ENCODE data around the gene GIT1. TPM values are rescaled to one million over a fixed set of nuclear protein-coding genes. Genes with fewer than 3 reads are reported as not detected.

The GIT1 gene
- total RNA-seq, 1 donor from 2014 or later = 37.1 TPM

GRCh38 chr17:29593591-29594518, 4.4 kb upstream of the GIT1 start:
- DNase-seq (ENCODE audit: low spot score) = no peak

GRCh38 chr17:29592850-29593551, 3.6 kb upstream of the GIT1 start, which contains the start of gene ANKRD13B:
ANKRD13B (plus strand) TSS chr17:29593132; CDS start chr17:29593622, 490 bp downstream.
- DNase-seq (ENCODE audit: low spot score) = no peak

GRCh38 chr17:29591737-29592608, 2.5 kb upstream of the GIT1 start:
- DNase-seq (ENCODE audit: low spot score) = peak; percentile 91

DNA sequence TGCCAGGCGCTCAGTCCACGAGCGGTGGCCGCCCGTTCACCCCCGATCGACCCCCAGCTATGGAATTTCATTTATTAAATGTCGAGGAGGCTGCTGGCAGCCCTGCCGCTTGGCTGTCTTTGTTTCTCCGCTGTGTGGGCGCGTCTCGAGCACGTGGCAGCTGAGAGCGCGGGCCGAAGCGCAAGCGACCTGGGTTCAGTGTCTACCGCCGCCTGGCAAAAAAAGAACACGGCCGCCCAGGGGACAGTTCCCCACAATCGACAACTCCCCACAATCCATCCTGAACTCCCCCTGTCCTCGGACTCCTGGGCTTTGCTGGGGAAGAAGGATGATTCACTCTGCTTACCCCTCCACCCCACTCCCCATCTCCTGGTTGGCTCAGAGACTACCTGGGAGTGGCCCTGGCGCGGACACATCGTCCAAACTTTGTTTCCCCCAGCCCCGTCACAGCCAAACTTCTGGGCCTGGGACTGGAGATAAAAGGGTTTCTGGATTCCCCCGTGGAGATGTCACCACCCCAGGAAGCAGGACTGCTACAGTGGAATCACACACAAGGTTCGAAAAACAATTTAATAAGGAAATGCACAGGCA, 1.8 kb upstream of the GIT1 start:
- no peak for DNase-seq (ENCODE audit: low spot score)

DNA sequence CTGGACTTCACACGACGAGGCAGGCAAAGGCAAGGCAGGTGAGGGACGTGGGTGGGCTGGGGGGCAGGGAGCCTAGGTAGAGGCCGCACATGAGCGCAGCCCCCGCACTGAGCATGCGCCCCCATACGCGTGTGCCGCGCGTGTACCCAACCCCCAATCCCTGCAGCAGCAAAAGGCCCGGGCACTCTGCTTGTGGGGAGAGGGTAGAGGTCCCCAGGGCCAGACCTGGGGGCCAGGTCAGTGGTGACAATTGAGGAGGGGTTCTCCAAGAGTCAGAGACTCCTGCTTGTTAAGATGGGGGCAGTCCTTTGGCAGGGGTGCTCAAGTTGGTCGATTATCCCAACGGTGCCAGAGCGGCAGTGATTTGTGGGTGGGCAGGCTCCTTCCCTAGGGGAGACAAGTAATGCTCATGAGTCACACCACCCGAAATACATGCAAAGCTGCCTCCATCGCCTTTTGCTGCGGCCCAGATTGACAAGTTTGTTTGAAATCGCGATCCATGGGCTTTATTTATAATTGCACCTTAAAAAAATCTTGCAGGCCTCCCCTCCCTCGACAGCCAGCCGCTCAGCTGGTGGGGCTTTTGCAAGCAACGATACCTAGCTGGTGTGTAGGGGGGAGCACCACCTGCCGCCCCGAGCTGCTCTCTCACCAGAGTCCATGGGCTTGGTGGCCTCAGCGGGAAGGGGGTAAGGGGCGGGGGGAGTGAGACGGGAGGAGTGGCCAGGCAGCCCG, 1.1 kb upstream of the GIT1 start:
- DNase-seq (ENCODE audit: low spot score) = no peak

DNA sequence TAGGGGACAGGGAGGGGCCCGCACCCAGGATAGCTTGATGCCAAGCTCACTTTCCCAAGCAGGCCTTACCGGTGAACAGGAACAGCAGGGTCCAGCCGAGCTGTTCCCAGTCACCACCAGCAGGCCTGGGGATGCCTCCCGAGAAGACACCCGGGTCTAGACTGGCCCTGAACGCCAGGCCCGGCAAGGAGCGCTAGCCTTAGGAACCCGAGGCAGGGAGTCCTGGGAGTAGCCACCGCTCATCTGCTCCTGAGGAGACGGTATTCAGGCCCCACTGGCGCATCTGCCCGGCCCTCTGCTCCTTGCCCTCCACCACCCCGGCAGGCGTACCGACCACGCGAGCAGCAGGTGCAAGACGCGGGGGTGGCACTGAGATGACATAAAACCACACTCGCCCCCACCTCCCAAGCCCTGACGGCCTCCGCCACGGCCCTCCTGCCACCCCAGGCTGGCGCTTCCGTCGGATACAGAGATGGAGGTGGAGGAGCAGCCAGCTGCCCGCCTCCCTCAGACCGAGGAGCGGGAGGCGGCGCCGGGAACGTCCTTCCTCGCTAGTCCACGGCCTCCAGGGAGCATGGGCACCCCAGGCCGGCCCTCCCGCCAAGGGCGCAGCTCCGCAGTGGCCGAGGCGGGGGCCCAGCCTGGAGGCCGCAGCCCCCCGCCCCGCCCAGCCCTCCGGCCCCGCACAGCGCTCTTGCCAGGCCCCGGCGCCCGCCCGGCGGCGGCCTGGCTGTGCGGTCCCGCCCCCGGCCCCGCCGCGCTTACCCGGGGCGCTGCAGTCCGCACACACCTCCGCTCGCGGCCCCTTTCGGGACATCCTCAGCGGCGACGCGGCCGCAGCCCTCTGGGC, 661 bp downstream of the GIT1 start:
- DNase-seq (ENCODE audit: low spot score) = no peak

- no peak for DNase-seq (ENCODE audit: low spot score)
Observed at GRCh38 chr17:29588017-29588561, 1.4 kb downstream of the GIT1 start.

- no peak for DNase-seq (ENCODE audit: low spot score)
Observed at GRCh38 chr17:29587591-29587990, 1.9 kb downstream of the GIT1 start.

DNA sequence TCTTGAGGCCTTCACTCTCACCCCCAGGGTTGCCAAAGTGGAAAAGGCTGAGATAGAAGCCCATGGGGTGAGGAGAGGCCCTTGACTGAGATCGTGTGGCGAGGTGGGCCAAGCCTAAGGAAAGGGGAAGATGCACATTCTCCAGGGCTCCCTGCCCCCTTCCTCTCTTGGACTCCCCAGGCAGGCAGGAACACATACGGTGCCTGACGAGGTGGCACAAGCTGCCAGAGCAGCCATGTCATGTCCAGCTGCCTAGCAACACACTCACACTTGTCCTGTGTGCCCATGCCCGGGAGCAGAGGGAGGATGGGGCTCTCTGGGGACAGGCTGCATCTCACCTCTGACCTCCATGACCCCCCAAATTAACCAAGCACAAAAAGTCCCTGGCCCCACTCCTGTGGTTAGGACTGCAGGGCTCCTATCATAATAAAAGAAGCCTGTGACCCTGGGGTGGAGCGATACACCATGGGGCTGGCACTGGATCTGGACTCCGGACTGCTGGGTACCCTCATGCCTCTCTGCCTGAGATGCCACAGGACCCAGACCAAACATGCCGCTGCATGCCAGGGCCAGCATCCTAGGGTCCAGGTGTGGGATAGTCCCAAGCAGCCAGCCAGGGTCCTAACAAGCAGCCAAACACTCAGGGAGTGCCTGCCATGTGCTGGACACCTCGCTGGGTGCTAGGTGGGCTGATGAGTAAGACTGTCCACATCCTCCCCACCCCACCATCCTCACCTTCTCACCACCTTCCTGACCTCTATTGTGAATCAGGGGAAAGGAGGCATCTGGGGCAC, 2.6 kb downstream of the GIT1 start:
- DNase-seq (ENCODE audit: low spot score) = no peak

DNA sequence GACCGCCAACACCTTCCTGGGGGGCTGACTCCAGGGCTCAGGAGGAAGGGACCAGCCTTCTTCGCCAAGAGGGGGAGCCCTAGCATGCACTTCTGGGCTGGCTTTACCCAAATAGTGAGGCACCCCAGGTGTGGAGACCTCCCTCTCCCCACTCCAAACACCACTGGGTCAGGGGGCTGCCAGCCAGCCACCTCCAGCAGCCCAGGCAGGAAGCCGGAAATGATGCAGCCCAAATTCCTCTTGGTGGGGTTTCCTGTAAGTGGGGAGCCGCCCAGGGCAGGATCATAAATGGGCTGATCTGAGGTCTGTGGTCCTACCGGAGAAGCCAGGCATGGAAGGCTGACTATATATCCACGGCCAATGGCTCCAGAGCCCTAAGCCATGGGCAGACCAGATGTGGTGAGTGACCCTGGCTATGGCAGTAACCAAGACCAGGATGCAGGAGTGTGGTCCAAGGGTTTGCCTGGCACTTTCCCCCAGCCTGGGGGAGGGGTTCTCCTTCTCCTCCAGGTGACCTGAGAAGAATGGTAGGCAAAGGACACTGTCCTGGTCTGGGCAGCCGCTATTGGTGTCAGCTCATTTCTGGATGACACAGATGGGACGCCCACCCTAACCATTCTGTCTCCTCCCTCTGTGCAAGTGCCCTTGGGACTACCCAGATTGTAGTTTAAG, 4.2 kb downstream of the GIT1 start:
- DNase-seq (ENCODE audit: low spot score) = no peak

DNA sequence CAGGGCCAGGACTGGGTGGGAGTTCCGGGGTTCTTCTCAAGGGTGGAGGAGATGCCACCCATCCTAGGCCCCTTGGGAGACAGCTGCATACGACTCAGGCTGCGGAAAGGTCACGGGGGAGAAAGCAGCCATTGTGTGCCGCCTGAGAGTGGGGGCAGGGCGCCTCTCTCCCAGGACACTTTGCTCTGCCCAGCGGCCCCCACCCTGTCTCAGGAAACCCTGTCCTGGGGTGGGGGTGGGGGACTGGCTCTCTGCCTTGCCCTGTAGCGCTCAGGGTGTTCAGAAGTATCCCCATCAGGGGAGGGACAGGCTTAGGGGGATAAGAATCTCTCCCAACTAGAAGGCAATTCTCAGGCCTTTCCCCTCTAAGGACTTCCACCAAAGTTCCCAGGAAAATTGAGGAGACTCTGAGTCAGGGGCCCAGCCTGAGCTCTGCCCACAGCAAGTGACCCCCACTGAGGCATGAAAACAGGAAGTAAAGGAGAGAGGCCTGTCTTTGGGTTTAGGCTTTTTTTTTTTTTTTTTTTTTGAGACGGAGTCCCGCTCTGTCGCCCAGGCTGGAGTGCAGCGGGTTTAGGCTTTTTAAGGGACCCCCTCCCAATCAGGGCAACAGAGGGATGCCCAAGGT, 4.9 kb downstream of the GIT1 start:
- DNase-seq (ENCODE audit: low spot score) = no peak

DNA sequence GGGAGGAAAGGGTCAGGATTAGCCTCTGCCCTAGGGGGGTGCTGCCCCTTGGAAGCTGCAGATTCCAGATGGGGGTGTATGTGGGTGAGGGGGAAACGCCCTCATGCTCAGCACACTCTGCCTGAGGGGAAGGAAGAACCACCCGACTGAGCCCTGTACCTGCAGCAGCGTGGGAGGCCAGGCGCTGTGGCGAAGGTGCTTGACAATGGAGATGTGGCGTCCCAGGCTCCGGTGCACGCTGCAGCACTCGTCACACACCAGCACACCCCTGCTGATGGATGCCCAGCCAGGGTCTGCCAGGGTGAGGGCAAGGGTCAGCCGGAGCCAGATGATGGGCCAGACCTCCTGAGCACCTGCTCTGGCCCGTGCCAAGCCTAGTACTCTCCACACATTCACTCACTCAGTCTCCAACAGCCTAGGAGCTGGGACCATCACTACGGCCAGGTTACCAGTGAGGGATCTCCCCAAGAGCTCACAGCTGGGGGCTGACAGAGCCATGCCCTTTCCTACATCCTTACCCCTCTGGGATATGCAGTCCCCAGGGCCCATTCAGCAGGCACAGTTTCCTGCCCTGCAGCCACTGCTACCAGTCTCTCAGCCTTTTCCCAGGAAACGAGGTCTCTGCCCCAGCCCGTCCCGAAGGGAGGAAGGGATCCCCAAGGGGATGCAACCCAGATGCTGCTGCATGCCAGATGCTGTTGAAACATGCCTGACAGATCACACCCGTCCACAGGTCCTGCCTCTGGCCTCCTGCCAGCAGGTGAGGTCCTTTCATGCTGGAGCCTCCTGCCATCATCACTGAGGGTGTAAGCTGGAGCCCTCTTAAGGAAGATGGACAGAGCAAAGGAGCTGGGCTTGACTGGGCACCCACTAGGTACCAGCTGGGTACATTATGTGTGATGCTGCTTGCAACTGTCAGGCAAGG, 5.9 kb downstream of the GIT1 start:
- DNase-seq (ENCODE audit: low spot score) = no peak

DNA sequence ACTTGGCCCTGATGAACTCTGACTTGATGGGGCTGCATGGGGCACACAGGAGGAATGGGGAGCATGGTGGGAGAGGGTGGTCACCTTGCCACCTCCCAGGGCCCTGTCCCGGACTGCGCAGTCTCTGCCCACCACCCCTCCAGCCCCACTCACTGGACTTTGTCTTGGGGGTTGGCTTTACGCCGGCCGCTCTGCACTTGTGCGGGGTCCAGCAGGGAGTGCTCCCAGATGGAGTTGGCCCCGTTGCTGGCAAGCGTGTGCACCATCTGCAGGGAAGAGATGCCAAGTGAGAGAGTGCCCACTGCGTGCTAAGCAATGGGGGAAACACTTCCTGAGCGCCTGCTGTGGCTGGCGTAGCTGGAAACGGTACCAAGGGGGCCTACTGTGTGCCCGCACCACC, 6.7 kb downstream of the GIT1 start:
- no peak for DNase-seq (ENCODE audit: low spot score)

GRCh38 chr17:29582254-29582765, 7.1 kb downstream of the GIT1 start:
- DNase-seq (ENCODE audit: low spot score) = no peak

- no peak for DNase-seq (ENCODE audit: low spot score)
Observed at GRCh38 chr17:29581583-29582253, 7.7 kb downstream of the GIT1 start.
